ENCODE results near the gene NEIL1. TPM values are rescaled to one million over a fixed set of nuclear protein-coding genes. Genes with fewer than 3 reads are reported as not detected.

The NEIL1 gene
- total RNA-seq, 1 experiment from 2014 or later: 12.3 TPM

- intact Hi-C loops (cut with micrococcal nuclease; ENCODE audit: unreplicated experiment): no loop called here
- no peak for DNase-seq
- ChIA-PET POLR2A (interaction anchor here (0.5 kb wide), 1 partner anchor 200 kb away, joined by 3 read pairs; no protein-coding TSS in a partner anchor), CTCF (interaction anchor here (0.5 kb wide), 1 partner anchor 356 kb away, joined by 7 read pairs; no protein-coding TSS in a partner anchor)
- Mint-ChIP-seq H3K4me1 (ENCODE audit: low read depth, unreplicated experiment) (no peaks in the 10 kb centered on the region), H3K27ac (ENCODE audit: unreplicated experiment) (no peak overlapping the region), H3K4me3 (ENCODE audit: unreplicated experiment) (no peak overlapping the region), H3K27me3 (ENCODE audit: insufficient read depth, unreplicated experiment) (no peaks in the 10 kb centered on the region), H3K36me3 (ENCODE audit: insufficient read depth, unreplicated experiment) (peaks cover 16% of the 10 kb centered on the region), H3K9me3 (ENCODE audit: unreplicated experiment) (no peaks in the 10 kb centered on the region)
- no TSS peak for BruUV-seq (replicated peaks)
- no peak for TF ChIP-seq CTCF (IDR thresholded peaks at IDR 0.05; ENCODE audit: insufficient read depth in 1 of 2, low read depth in 1 of 2, low read length in 1 of 2, severe bottlenecking in 1 of 2, unreplicated experiment in 1 of 2)
- H3K27me3 ChIP-seq (replicated peaks; ENCODE audit: control insufficient read depth, insufficient read depth, low read length): no peaks in the 10 kb centered on the region
- H3K4me1 ChIP-seq: peaks cover 4% of the 10 kb centered on the region; the same call in 1 of the 2 replicates
- no peak overlapping the region for H3K4me3 ChIP-seq (ENCODE audit: low read depth, low read length)
- no peaks in the 10 kb centered on the region for H3K36me3 ChIP-seq (ENCODE audit: control insufficient read depth, insufficient read depth, low read length)
- no peaks in the 10 kb centered on the region for H3K9me3 ChIP-seq
Measured at GRCh38 chr15:75362642-75363249, 15.9 kb downstream of the NEIL1 start.

- no peak for TF ChIP-seq CTCF (IDR thresholded peaks at IDR 0.05; ENCODE audit: insufficient read depth in 1 of 2, low read depth in 1 of 2, low read length in 1 of 2, severe bottlenecking in 1 of 2, unreplicated experiment in 1 of 2)
- no peaks in the 10 kb centered on the region for H3K36me3 ChIP-seq (ENCODE audit: control insufficient read depth, insufficient read depth, low read length)
- H3K9me3 ChIP-seq: no peaks in the 10 kb centered on the region
- Mint-ChIP-seq H3K27me3 (ENCODE audit: insufficient read depth, unreplicated experiment) (no peaks in the 10 kb centered on the region), H3K36me3 (ENCODE audit: insufficient read depth, unreplicated experiment) (peaks cover 26% of the 10 kb centered on the region), H3K9me3 (ENCODE audit: unreplicated experiment) (no peaks in the 10 kb centered on the region), H3K4me3 (ENCODE audit: unreplicated experiment) (no peak overlapping the region), H3K4me1 (ENCODE audit: low read depth, unreplicated experiment) (no peaks in the 10 kb centered on the region), H3K27ac (ENCODE audit: unreplicated experiment) (no peak overlapping the region)
- intact Hi-C loops (cut with micrococcal nuclease; ENCODE audit: unreplicated experiment): no loop called here
- DNase-seq: no peak
- H3K4me1 ChIP-seq: peaks cover 4% of the 10 kb centered on the region; the same call in 1 of the 2 replicates
- CTCF ChIA-PET: no interaction called here
- H3K4me3 ChIP-seq (ENCODE audit: low read depth, low read length): no peak overlapping the region
- no peaks in the 10 kb centered on the region for H3K27me3 ChIP-seq (replicated peaks; ENCODE audit: control insufficient read depth, insufficient read depth, low read length)
- POLR2A ChIA-PET: no interaction called here
- no TSS peak for BruUV-seq (replicated peaks)
Measured at GRCh38 chr15:75363786-75364185, 16.9 kb downstream of the NEIL1 start.

- Histone ChIP-seq H3K4me3 (ENCODE audit: low read depth, low read length) (no peak overlapping the region), H3K4me1 (peaks cover 11% of the 10 kb centered on the region), H3K9me3 (no peaks in the 10 kb centered on the region), H3K36me3 (ENCODE audit: control insufficient read depth, insufficient read depth, low read length) (no peaks in the 10 kb centered on the region), H3K27me3 (replicated peaks; ENCODE audit: control insufficient read depth, insufficient read depth, low read length) (no peaks in the 10 kb centered on the region)
- Mint-ChIP-seq H3K27me3 (ENCODE audit: insufficient read depth, unreplicated experiment) (no peaks in the 10 kb centered on the region), H3K4me1 (ENCODE audit: low read depth, unreplicated experiment) (peaks cover 10% of the 10 kb centered on the region), H3K4me3 (ENCODE audit: unreplicated experiment) (no peak overlapping the region), H3K36me3 (ENCODE audit: insufficient read depth, unreplicated experiment) (peaks cover 36% of the 10 kb centered on the region), H3K27ac (ENCODE audit: unreplicated experiment) (no peak overlapping the region), H3K9me3 (ENCODE audit: unreplicated experiment) (no peaks in the 10 kb centered on the region)
- BruUV-seq (replicated peaks): no TSS peak
- POLR2A ChIA-PET: no interaction called here
- TF ChIP-seq CTCF (IDR thresholded peaks at IDR 0.05; ENCODE audit: insufficient read depth in 1 of 2, low read depth in 1 of 2, low read length in 1 of 2, severe bottlenecking in 1 of 2, unreplicated experiment in 1 of 2): no peak
- intact Hi-C loops (cut with micrococcal nuclease; ENCODE audit: unreplicated experiment): no loop called here
- no peak for DNase-seq
- CTCF ChIA-PET: no interaction called here
Measured at GRCh38 chr15:75364881-75365280, 18.0 kb downstream of the NEIL1 start.

Data from Caco-2 (cell line).